Fibroblast of skin of left biceps (primary cell): ENCODE measurements around the gene WDR20.
"Not testable (repeated sequence)": the region's sequence is repeated elsewhere in the genome, so short reads cannot be mapped to it uniquely, and the experiment has no call there.

Experiments
- DNase-seq, 2 experiments: peaks; one replicate each; pipeline ENCODE4 v3.0.0-alpha.2; 2013; ENCODE audit warnings: low read depth in 2 of 2

Gene WDR20

DNA sequence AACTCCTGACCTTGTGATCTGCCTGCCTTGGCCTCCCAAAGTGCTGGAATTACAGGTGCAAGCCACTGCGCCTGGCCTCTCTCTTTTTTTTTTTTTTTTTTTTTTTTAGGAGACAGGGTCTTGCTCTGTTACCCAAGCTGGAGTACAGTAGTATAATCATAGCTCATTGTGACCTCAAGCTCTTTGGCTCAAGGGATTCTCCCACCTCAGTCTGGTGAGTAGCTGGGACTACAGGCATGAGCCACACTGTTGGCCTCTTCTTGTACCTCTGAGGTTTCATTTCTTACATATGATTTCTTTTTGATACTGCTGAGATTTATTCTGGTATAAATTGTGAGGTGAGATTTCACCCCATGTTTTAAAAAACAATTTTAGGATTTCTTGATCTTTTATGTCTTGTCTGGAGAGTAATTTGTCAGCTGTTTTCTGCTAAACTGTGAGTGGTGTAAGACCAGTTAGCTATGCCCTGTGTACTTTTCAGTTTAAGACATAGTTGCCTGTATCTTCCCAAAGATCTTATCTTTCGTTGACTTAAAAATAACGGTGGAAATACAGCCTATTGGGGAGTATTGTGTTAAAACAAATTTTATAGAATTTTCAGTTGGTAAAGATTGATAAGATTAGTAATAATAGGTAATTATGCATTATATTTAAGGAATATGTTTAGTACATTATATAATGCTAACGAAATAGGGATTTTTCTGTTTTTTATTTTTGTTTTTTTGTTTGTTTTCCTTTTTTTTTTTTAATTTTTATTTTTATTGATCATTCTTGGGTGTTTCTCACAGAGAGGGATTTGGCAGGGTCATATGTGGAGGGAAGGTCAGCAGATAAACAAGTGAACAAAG, 31.7 kb downstream of the WDR20 start:
- no peak for DNase-seq

- not testable (repeated sequence) for DNase-seq
Observed at GRCh38 chr14:102172021-102172272, 32.2 kb downstream of the WDR20 start.

DNA sequence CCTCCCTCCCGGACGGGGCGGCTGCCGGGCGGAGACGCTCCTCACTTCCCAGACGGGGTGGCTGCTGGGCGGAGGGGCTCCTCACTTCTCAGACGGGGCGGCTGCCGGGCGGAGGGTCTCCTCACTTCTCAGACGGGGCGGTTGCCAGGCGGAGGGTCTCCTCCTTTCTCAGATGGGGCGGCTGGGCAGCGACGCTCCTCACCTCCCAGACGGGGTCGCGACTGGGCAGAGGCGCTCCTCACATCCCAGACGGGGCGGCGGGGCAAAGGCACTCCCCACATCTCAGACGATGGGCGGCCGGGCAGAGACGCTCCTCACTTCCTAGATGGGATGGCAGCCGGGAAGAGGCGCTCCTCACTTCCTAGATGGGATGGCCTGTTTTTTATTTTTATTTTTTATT, 33.0 kb downstream of the WDR20 start:
- not testable (repeated sequence) for DNase-seq

- no peak for DNase-seq
Observed at GRCh38 chr14:102177161-102177560, 37.5 kb downstream of the WDR20 start.

GRCh38 chr14:102178806-102179205, 39.1 kb downstream of the WDR20 start:
- DNase-seq, result no peak

DNA sequence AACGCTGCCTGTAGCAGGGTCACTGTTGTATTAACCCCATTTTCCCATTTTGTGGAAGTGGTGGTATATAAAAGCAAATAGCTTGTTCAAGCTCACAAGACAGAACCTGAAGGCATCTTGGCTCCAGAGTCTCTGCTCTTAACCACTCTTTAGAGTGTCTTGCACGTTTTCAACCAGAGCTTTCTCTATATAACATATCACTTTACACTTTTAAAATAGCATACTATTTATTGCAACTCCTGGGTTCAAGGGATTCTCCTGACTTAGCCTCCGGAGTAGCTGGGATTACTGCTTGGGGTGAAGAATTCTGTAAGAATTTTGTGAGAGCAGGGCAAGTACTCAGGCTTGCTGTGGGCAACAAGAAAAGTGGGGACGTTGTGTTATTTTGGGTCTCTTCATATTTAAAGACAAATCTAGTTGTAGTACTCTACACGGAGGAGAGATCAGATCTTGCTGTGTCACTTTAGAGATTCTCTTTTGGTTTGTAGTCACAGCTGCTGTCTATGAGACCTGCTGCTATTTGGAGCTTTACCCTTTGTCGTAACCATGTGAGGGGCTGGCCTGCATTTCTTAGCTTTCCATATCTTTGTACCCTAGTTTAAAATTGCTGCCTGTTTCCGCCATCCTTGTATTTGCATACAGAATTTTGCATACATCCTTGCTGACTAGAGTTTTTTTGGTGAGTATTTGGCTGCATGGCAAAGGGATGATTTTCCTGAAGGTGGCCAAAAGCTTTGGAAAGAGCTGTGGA, 40.7 kb downstream of the WDR20 start:
- DNase-seq, result no peak

- no peak for DNase-seq
Observed at GRCh38 chr14:102181187-102181586, 41.5 kb downstream of the WDR20 start.

DNA sequence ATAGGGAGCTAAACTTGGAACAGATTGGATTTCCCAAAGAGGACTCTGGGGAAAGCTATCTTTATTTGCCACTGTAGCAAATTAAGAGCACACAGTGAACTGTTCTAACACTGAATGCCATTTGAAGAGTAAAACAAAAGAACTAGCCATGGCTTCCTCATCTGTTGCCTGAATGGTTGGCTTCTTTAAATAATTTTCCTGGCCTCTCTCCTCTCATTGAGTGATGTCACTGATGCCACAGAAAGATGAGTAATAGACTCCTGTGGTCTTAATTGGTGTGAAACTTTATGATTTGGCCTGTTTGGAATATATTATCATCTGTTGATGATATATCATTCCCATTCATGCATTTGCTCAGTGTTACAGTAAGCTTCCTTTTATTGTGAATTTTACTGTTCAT, 42.5 kb downstream of the WDR20 start:
- peak; percentile 42 to 46 for DNase-seq

- peak; percentile 12 to 17 for DNase-seq
Observed at GRCh38 chr14:102182936-102183619, 43.4 kb downstream of the WDR20 start.

DNA sequence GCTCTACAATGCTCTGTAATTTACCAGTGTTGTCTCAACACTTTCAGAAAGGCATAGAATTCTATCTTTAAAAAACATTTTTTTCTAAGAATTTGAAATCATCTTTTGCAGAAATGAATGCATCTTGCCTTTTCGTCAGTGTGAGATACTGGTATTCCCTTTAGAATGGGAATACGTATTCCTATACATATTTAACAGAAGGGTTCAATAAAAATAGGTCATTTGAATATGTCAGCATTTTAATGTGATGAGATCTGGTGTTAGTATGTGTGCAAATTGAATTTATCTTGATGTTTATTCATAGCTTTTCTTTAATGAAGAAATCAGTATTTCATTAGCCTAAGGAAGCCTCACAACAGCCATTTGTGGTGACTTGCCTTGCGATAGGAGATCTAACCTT, 44.2 kb downstream of the WDR20 start:
- no peak for DNase-seq

DNA sequence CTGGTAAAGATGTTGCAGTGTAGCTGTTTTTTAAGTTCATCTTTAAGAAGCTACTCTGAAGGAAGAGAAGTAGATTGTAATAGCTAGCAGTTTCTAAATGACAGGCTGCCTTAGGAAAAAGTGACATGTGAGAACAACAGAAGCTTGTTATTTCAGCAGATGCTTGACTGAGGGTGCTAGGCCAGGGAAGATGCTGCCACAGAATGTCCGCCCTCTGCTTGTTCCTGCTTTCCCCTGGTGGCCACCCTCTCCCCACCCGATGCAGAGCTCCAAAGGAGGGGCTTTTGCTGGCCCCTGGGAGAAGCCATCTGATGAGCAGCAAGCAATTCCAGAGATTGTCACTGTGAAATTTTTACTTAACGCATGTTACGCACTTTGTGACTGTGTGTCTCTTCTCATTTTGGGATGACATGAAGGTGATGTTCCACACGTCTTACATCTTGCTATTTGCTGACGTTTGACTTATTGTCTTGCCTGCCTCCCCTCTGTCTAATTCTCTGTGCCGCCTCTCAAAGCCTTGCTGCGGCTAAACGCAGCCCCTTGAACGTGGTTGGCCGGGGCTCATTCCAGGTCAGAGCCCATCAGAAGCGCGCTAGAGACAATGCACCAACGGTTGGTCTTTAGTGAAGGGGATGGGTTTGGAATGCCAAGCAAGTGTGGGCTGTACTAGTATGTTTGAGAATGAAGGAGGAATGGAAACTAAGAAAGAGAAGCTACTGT, 44.8 kb downstream of the WDR20 start:
- DNase-seq, result no peak

DNA sequence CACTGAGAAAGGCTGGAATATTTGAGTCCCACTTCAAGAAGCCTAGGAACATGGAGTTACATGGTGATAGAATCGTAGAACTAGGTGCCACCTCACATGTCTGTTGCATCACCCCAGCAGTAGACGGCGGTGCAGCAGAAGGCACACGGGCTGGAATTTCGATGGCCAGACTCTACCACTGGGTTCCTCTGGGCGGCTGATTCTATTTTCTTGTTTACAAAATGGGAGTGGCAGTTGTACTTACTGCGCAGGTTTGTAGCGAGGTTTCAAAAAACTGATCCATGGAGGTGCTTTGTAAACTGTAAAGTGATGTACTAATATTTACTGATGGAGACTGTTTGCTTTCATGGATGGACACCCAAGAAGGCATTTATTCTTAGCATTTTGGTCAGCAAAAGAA, 45.7 kb downstream of the WDR20 start:
- DNase-seq, result no peak

DNA sequence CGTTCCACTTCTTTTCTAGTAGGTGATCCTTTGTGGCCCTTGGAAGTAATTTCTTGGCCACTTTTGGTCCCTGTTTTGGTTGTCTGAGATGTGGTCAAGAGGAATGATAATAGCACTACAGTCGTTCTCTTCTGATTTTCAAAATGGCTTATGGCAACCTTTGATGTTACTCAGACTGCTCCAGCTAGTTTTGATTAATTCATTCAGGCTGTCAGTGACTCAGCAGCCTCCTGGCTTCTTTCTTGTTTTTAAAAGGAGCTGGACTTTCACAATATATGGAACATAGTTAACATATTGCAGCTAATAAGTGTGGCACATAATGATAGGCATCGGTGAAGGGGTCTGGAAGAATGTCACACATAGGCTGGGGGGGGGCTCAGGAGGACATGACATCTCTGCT, 47.3 kb downstream of the WDR20 start:
- DNase-seq, result peak; percentile 54 to 58

GRCh38 chr14:102187568-102188001, 47.9 kb downstream of the WDR20 start:
- DNase-seq, result no peak

GRCh38 chr14:102188187-102188586, 48.5 kb downstream of the WDR20 start:
- DNase-seq, result no peak

GRCh38 chr14:102189874-102190273, 50.2 kb downstream of the WDR20 start:
- DNase-seq, result no peak

GRCh38 chr14:102192840-102193502, 53.3 kb downstream of the WDR20 start:
- no peak for DNase-seq

DNA sequence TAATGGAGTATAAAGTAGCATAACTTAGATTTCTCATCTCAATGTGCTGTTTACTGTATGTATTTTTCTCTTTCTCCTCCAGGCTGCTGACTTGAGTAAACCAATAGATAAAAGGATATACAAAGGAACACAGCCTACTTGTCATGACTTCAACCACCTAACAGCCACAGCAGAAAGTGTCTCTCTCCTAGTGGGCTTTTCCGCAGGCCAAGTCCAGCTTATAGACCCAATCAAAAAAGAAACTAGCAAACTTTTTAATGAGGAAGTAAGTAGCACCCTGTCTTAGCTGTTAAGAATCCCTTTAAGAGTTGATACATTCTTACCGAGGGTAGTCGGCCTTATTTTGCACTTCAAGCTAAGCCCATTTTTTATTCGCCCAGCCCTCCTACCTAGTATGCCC, 55.2 kb downstream of the WDR20 start:
- DNase-seq, result no peak

DNA sequence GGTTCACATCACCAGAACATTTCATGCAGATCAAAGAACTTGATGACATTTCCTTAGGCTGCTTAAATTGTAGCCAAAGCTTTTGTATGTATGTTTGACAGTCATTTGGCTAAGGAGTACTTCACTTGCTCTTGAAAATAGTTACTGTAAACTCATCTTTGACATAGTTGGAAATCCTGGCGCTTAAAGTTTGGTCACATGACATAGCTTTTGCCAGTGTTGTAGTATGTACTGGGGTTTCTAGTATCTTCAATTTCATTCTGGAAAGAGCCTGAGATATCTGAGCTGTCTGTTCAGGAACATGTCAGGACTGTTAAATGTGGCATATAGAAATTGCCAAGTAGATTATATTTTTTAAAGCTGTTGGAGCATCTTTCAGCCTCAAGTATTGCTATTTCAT, 55.7 kb downstream of the WDR20 start:
- no peak for DNase-seq

GRCh38 chr14:102196039-102196901, 56.6 kb downstream of the WDR20 start:
- no peak for DNase-seq

GRCh38 chr14:102196902-102197230, 57.2 kb downstream of the WDR20 start:
- DNase-seq, result no peak
